NK-92 (cell line): Measurements from ENCODE around the gene ADAM33.

ENCODE experiments used
- DNase-seq: peaks from one replicate; lab custom pipeline; 2025; ENCODE audit not compliant: unreplicated experiment; lab: John Stamatoyannopoulos, UW

ADAM33 gene

GRCh38 chr20:3652221-3652620, 29.6 kb downstream of the ADAM33 start:
- DNase-seq = no peak

DNA sequence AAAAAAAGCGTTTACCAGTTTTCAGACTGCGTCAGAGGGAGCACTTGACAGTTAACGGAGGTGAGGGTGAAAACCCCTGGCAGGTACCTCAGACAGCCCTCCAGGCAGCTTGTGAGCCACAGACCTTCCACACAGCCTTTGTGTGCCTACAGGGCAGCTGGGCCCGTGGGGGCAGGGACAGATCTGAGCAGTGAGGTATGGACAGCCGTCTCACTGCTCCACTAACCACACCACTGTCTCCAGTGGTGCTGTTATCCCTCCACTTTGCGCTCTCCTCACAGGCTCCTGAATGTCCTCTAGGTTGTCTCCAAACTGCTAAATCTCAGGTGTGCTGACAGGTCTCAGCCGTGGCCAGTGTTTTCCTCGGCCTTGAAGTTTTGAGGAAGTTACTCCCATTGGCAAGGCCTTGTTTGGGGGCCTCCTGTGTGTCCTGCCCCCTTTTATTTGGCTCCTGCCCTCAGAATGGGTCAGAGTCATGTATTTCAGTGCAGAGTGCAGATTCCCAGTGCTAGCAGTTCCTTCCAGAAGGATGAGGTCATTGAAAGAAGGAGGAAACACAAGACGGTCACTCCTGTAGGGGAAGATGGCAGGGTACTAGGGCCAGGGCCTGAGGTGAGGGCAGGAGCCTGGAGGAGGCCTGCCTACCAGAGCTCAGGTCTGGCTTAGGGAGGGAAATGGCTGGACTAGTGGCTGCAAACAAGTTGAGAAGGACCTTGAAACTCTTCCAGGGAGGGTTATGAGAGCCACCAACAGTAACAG, 30.4 kb downstream of the ADAM33 start:
- DNase-seq = no peak

- DNase-seq = no peak
Measured at GRCh38 chr20:3648951-3649350, 32.9 kb downstream of the ADAM33 start.

DNA sequence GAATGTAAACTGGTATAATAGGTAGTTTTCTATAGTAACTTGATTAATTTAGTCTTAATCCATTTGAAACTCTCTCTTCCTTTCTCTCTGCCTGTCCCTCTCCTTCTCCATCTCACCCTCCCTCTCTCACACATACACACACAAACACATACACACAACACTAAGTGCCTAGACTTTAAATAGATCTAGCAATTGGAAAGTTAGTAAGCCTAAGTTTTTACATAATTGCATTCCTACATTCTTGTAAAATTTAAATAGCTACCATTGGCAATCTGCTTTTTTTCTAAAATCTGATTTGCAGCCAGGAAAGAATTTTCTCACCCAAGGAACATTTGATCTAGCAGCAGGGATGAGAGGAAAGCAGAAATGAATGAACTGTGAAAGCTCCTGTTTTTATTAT, 34.3 kb downstream of the ADAM33 start:
- no peak for DNase-seq

- no peak for DNase-seq
Measured at GRCh38 chr20:3646651-3647050, 35.2 kb downstream of the ADAM33 start.

DNA sequence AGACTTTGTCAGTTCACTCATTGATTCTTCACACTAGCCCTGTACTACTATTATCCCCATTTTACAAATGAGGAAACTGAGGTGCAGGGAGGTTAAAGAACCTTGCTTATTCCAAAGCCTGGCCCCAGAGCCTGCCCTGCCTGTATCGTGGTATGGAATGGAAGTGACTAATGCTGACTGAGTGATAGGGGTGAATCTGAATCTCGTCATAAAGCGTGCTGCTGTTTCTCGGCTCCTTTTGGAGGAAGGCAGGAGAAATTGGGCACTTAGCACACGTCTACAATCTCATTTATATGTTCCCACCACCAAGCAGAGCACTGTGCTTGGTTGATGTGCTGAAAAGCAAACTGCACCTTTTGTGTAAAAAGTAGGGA, 35.8 kb downstream of the ADAM33 start:
- DNase-seq = no peak

DNA sequence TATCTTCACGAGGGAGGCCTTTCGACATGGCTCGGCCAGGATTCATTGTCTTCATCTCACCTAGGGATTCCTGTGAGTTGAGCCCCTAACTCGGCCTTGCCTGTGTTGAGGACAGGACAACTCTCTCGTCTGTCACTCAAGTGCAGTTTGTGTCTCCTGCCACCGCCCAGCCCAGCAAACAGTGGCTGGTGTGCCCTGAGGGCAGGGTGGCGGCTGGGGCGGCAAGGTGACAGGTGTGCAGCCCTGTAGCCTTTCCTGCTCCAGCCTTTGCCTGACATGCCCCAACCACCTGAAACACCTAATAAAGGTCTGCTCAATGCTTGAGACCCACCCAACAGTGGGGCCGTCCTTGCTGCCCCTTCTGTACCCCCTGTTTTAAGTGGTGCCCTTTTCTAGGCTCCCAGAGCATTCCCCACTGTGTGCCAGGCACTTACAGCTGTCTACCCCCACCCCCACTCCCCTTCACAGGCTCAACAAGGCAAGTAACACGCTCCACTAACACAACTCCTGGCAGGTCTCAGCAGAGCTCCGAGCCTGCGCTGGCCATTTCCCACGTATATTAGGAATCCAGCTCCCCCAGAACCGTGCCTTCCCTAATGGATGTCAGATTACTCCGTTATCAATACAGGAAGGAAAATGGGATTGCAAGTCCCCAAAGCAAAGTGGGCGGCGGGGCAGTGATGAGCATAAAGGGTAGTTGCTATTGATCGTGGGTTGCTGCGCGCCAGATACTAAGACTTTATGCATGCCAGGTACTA, 36.3 kb downstream of the ADAM33 start:
- DNase-seq = no peak

- no peak for DNase-seq
Measured at GRCh38 chr20:3640259-3640658, 41.6 kb downstream of the ADAM33 start.

DNA sequence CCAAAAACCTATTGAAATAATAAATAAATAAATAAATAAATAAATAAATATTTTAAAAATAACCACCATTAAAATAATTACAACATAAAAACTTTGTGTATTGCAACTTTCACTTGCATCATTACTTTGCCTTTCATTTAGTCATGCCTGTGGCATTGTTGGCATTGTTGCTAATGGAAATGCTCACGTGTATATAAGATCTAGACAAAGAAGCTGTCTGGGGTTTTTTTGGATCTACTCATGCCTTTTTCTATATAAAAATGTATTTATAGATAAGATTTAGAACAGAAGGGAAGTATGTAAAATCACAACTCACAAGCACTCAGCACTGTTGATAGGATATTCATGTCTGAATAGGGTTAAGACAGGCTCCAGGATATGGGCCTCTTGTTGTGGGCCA, 46.5 kb downstream of the ADAM33 start:
- DNase-seq = no peak

DNA sequence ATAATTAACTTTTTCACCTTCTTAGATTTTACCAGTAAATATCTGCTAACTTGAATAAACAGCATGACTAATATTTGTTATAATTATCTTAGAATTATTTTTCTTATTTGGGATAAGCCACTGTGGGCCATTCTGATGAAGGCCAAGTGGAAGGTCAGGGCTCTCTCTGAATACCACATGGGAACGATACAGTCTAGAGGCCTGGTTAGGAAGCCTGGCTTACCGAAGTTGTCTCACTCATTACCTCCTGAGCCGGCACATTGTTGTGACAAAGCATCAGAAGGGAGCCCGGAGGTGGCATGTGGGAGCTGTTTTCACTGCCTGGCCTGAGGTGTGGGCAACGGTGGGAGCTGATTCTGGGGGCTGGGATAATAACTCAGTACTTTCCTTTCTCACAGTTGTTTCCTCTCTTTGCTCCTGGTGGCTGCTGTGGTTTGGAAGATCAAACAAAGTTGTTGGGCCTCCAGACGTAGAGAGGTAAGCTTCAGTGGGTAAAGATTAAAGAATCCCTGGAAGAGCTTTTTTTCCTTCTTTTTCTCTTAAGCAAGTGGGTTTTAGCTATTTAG, 47.8 kb downstream of the ADAM33 start:
- DNase-seq = no peak

- DNase-seq = no peak
Measured at GRCh38 chr20:3632311-3633004, 49.4 kb downstream of the ADAM33 start.

DNA sequence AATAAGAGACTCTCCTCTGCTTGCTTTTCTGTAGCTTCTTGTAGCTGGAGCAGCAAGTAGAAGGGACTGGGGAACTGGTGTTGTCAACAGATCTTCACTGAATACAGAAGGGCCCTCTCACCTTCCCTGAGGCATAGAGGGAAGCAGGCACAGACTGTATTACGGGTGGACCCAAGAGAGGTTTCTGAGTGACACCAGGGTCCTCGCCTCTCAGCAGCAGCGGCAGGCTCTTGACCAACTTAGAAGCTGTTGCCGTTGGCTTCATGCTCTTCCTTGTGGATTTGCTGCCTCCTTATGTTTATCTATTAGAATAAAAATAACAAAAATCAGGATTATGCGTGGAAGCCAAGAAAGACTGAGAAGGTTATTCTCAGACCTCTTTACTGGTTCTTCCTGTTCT, 50.3 kb downstream of the ADAM33 start:
- no peak for DNase-seq

GRCh38 chr20:3630429-3630828, 51.4 kb downstream of the ADAM33 start:
- no peak for DNase-seq

- no peak for DNase-seq
Measured at GRCh38 chr20:3629893-3630292, 51.9 kb downstream of the ADAM33 start.

- no peak for DNase-seq
Measured at GRCh38 chr20:3628502-3629314, 53.1 kb downstream of the ADAM33 start.

- no peak for DNase-seq
Measured at GRCh38 chr20:3627476-3627875, 54.3 kb downstream of the ADAM33 start.

- no peak for DNase-seq
Measured at GRCh38 chr20:3622406-3622805, 59.4 kb downstream of the ADAM33 start.

GRCh38 chr20:3621111-3621510, 60.7 kb downstream of the ADAM33 start:
- no peak for DNase-seq
